ENCODE measurements around the gene MYO1E.

- TF ChIP-seq, protein P1, sequence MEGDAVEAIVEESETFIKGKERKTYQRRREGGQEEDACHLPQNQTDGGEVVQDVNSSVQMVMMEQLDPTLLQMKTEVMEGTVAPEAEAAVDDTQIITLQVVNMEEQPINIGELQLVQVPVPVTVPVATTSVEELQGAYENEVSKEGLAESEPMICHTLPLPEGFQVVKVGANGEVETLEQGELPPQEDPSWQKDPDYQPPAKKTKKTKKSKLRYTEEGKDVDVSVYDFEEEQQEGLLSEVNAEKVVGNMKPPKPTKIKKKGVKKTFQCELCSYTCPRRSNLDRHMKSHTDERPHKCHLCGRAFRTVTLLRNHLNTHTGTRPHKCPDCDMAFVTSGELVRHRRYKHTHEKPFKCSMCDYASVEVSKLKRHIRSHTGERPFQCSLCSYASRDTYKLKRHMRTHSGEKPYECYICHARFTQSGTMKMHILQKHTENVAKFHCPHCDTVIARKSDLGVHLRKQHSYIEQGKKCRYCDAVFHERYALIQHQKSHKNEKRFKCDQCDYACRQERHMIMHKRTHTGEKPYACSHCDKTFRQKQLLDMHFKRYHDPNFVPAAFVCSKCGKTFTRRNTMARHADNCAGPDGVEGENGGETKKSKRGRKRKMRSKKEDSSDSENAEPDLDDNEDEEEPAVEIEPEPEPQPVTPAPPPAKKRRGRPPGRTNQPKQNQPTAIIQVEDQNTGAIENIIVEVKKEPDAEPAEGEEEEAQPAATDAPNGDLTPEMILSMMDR (IDR thresholded peaks at IDR 0.05) = peak in 3 of 4 experiments; percentile 34 to 39 (median 38)
- TF ChIP-seq POLR2AphosphoS5 (IDR thresholded peaks at IDR 0.05) = no peak
- TF ChIP-seq POLR2A (IDR thresholded peaks at IDR 0.05) = no peak
- no peak for TF ChIP-seq EP300 (IDR thresholded peaks at IDR 0.05)
Observed at GRCh38 chr15:59247364-59247763, 125.3 kb downstream of the MYO1E start.

Data from sigmoid colon (tissue), 4 donors.